NCI-H2107 (cell line): ENCODE measurements around the gene IPO13.

Source experiments
- DNase-seq: peaks from one replicate; lab custom pipeline; 2025; lab: John Stamatoyannopoulos, UW

IPO13 gene

DNA sequence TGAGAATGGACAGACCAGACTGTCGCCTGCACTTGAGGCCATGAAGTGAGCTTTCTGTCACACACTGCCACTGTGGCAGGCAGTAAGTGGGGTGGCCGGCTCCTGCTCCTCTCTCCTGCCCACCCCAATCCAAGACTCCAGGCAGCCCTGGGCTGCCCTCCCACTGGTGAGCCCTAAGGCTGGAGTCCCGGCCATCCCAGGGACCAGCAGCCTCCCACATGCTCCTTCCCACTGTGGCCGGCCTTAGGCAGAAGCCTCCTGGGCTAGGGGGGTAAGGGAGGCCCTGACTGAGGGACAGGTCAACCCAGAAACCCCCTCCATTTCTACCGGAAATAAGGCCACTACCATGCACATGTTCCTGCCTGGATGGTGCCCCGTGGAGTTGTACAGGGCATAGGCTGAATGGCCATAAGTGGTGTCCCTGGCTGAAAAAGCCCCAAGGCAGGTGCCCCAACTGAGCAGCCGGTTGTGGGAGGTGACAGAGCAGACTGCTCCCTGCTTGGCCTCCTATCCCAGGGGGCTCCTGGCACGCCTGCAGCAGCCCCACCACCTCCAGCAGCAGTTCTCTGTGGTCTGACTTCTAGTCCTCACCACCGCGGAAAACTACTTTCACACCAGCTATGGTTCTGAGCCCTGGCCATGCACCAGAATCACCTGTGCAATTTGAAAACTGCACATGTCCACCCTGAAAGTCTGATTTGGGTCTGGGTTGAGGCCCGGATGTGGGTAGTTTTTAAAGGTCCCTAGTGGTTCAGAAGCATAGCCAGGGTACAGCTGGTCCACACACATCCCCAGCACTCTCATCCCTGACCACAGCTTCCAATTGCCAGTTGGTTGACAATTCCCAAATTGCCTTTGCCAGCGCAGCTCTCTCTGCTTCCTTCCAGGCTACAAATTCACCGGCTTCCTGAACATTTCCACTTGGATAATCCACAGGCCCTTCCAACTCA lies 14.8 kb upstream of the IPO13 start:
- DNase-seq, result no peak

DNA sequence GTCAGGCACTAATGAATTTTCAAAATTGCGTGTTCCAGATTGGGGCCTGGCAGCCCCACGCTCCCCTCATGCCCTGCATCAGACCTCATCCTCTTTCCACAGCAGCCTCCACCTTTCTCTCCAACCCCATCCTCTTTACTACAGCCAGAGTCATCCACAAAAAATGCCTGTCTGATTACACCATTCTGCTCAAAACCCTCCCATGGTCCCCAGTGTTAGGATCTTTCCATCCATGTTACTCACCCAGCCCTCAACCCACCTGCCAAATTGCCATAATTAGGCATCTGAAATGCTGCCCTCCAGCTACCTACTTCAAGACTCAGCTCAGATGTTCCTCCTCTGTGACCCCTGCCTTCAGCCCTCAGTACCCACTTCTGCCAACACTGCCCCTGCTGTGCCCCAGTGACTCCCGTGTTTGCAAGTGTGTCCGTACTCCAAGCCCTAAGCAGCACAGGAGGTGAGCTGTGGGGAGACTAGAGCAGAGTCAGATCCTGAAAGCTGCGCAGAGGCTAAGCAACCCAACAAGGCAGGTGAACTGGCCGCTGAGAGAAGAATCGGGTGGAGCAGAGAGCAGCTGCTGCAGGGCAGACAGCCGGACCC lies 13.9 kb upstream of the IPO13 start:
- no peak for DNase-seq

DNA sequence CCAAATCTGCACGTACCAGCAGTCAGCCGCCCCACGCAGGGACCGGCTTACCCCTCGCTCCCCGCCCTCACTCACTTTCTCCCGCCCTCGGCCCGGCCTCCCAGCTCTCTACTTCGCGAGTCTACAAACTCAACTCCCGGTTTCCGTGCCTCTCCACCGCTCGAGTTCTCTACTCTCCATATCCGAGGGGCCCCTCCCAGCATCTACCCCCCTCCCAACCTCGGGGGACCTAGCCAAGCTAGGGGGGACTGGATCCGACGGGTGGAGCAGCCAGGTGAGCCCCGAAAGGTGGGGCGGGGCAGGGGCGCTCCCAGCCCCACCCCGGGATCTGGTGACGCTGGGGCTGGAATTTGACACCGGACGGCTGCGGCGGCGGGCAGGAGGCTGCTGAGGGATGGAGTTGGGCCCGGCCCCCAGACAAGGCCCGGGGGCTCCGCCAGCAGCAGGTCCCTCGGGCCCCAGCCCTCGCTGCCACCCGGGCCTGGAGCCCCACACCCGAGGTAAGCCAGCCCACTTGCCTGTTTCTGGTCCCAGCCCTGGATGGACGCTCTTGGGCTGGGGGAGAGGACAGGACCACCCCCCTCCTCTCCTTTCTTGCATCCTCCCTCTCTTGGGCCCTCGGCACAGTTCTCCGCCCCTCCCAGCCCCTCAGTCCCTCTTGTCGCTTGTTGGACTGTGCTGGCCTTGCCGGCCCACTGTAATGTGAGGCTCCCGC lies 13.2 kb upstream of the IPO13 start, which contains the start of gene ARTN:
TSS of gene ARTN (plus strand) at position 416 of the 715 bp plus-strand sequence. CDS start 1,856 bp downstream, outside the sequence.
- DNase-seq, result peak; percentile 52

- peak; percentile 52 for DNase-seq
Measured at GRCh38 chr1:43934101-43934985, 12.4 kb upstream of the IPO13 start.

- no peak for DNase-seq
Measured at GRCh38 chr1:43934986-43935324, 11.8 kb upstream of the IPO13 start.

DNA sequence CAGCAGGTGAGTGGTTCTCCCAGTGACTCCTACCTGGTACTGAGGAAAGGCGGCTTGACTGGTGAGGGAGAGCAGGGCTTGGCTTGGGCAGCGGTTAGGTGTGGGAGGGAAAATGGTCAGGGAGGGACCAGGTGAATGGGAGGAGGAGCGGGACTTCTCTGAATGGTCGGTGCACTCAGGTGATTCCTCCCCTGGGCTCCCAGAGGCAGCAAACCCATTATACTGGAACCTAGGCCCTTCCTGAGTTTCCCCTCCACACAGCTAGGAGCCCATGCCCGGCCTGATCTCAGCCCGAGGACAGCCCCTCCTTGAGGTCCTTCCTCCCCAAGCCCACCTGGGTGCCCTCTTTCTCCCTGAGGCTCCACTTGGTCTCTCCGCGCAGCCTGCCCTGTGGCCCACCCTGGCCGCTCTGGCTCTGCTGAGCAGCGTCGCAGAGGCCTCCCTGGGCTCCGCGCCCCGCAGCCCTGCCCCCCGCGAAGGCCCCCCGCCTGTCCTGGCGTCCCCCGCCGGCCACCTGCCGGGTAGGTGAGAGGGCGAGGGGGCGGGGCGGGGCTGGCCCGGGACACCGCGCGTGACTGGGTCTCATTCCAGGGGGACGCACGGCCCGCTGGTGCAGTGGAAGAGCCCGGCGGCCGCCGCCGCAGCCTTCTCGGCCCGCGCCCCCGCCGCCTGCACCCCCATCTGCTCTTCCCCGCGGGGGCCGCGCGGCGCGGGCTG lies 10.9 kb upstream of the IPO13 start:
- no peak for DNase-seq

DNA sequence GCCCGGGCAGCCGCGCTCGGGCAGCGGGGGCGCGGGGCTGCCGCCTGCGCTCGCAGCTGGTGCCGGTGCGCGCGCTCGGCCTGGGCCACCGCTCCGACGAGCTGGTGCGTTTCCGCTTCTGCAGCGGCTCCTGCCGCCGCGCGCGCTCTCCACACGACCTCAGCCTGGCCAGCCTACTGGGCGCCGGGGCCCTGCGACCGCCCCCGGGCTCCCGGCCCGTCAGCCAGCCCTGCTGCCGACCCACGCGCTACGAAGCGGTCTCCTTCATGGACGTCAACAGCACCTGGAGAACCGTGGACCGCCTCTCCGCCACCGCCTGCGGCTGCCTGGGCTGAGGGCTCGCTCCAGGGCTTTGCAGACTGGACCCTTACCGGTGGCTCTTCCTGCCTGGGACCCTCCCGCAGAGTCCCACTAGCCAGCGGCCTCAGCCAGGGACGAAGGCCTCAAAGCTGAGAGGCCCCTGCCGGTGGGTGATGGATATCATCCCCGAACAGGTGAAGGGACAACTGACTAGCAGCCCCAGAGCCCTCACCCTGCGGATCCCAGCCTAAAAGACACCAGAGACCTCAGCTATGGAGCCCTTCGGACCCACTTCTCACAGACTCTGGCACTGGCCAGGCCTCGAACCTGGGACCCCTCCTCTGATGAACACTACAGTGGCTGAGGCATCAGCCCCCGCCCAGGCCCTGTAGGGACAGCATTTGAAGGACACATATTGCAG lies 10.2 kb upstream of the IPO13 start:
- DNase-seq, result no peak

DNA sequence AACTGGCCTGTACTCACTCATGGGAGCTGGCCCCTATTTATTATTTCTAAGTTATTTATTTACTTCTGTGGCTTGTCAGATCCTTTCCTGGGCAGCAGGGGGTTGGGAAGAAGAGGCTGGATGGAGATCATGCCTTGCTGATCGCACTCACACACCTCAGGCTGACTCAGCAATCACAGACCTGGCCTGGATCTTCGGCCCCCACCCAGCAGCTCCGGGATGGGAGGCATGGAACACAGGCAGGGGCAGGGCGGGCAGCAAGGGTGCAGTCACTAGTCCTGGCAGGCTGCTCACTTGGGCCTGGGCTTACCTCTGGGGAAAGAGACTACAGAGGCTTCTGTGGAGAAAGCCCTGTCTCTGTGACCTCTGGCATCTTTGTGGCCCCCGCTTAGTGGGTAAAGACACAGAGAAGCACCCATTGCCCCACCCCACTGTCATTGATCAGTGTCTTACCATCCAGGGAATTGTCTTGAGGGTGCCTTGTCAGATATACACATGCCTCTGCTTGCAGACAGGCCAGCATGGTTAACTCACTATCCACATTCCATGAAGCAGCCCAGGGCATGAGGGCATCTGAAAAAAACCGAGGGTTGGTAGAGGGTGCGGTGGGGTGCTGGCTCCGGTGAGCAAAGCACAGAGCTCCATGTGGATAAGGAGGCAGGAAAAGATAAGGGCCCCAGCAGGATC lies 9.4 kb upstream of the IPO13 start:
- no peak for DNase-seq

DNA sequence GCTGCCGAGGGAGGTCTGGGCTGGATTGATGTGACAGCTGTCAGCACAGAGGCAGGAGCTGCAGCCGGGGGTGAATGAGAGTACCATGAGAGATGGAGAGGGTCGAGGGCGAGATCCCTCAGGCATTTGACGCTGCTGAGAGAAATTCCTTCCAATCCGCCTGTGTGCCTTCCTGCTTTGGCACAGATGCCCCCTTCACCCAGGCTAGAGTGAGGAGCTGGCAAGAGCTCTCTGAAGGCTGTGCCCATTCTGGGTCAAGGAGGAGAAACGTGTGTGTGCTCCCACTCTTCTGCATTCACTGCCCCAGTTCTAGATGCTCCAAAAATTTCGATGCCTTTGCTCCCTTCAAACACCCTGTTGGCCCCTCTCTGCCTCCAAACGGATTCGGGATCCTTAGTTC lies 8.4 kb upstream of the IPO13 start:
- no peak for DNase-seq

DNA sequence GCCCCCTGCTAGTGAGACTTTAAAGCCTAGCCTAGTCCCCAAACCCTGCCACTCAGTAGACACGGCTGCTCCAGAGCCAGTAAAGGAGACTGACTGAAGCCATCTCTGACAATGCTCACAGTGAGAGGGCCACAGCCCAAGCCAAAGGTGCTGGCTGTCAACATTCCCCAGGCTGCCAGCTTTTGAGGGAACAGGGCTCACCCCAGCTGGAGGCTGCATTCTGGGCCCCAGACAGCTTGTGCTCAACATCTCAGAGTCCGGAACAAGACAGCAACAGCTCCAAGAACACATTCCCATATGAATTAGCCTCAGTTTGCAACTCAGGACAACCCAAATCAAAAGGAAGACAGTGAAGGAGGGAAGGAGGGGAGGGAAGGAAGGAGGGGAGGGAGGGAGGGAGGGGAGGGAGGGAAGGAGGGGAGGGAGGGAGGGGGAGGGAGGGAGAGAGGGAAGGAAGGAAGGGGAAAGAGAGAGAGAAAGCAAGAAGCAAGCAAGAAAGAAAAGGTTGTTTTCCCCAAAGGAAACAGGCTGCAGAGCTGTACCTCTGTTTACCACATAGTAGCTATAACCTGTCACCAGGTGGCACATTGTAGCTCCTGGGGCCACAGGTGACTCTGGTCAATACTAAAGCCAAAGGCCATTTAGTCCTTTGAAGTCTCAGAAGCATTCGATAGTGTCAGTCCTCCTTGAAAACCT lies 7.7 kb upstream of the IPO13 start:
- no peak for DNase-seq

GRCh38 chr1:43942411-43942810 lies 4.3 kb upstream of the IPO13 start:
- DNase-seq, result no peak

- no peak for DNase-seq
Measured at GRCh38 chr1:43944860-43945259, 1.9 kb upstream of the IPO13 start.

DNA sequence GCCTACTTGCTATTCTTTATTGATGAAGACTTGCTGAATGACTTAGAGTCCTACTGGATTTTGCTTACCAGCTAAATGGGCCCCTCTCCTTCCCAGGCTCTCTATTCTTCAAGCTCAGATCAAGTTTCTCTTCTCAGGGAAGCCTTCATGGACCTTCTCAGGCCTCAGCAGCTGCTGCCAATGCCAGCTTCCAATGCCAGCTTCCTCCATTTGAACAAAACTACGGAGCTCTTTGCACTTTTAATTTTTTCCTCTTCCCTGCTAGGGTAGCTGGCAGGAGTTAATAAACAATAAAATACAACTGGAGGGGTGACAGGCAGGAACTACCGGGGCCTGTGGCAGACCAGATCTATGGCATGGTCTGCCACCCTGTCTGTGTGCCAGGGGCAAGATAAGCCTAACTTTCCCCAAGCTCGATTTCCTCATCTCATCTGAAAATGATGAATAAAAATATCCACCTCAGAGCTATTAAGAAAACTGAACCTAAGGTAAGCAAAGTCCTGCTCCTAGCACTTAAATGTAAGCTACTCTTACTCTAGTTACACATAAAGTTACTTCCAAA lies 995 bp upstream of the IPO13 start:
- no peak for DNase-seq

GRCh38 chr1:43947061-43947873 lies 517 bp downstream of the IPO13 start:
- DNase-seq, result no peak

- no peak for DNase-seq
Measured at GRCh38 chr1:43947874-43948437, 1.2 kb downstream of the IPO13 start.

DNA sequence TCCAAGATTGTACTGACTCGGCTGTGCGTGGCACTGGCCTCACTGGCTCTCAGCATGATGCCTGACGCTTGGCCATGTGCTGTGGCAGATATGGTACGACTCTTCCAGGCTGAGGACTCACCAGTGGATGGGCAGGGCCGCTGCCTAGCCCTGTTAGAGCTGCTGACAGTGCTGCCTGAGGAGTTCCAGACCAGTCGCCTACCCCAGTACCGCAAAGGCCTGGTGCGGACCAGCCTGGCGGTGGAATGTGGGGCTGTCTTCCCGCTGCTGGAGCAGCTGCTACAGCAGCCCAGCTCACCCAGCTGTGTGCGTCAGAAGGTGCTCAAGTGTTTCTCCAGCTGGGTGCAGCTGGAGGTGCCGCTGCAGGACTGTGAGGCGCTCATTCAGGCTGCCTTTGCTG lies 2.9 kb downstream of the IPO13 start:
- no peak for DNase-seq
